ENCODE measurements around the gene TRIM73.
"Not testable (repeated sequence)": the region's sequence is repeated elsewhere in the genome, so short reads cannot be mapped to it uniquely, and the experiment has no call there.

Gene TRIM73

DNA sequence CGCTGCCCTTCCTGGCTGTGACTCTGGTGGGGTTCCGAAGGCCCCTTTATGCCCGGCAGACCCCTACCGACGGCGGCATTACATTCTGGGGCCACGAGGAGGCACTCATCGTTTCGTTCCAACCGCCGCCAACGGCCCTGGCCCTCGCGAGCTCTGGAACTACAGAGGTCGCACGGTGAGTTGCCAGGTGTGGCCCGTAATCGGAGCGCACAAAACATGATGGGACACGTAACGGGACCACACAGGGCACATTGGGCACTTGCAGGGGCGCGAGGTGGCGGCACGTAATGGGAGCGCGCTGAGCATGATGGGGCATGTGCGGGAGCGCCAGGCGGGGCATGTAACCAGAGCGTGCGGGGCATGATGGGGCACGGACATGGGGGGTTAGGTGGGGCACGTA, at the start of gene TRIM73:
TRIM73 (plus strand) TSS at position 301 of the 400 bp plus-strand sequence. CDS start 3,305 bp downstream, outside the sequence.
- DNase-seq (ENCODE audit: low spot score), result not testable (repeated sequence)

DNA sequence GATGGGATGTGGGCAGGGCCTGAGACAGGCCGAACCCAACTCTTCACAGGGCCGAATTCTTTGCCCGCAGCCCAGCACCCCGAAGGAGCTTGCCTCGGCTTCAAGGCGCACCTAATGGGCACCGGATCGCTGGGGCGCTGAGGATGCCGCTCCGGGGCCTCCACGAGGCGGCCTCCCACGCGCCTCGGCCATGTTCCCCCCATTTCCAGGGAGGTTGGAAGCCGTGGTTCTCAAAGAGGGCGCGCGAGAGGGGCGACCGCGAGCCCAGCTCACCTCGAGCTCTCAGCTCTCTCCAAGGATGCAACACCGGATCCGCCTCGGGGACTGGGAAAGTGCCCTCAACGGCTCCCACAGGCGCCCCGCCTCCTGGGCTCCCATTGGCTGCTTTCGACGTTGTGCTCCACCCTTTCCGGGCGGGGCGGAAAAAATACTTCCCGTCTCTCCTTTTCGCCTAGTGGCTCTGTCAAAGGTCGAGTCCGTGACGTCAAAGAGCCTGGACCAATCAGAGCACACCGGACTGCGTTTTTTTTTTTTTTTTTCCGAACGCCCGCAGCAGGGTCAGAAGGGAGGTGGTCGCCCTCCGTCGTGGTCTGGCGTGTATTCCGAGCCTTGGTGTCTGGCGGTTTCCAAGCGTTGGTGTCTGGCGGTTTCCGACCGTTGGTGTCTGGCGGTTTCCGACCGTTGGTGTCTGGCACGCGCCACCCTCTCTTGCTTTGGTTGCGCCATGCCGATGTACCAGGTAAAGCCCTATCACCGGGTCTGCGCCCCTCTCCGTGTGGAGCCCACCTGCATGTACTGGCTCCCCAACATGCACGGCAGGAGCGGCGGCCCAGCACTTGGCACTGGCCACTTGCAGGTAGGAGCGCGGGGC, 36.5 kb upstream of the TRIM73 start:
- peak; percentile 8 for DNase-seq (ENCODE audit: low spot score)

DNA sequence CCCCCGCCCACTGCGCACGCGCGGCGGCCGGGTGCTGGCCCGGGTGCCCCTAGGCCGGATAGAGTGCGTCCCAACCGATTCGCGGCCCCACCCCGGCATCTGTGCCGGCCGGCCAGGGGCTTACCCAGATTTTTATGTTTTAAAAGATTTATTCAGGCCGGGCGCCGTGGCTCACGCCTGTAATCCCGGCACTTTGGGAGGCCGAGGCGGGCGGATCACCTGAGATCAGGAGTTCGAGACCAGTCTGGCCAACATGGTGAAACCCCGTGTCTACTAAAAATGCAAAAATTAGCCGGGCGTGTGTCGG, 35.9 kb upstream of the TRIM73 start:
- not testable (repeated sequence) for DNase-seq (ENCODE audit: low spot score)

DNA sequence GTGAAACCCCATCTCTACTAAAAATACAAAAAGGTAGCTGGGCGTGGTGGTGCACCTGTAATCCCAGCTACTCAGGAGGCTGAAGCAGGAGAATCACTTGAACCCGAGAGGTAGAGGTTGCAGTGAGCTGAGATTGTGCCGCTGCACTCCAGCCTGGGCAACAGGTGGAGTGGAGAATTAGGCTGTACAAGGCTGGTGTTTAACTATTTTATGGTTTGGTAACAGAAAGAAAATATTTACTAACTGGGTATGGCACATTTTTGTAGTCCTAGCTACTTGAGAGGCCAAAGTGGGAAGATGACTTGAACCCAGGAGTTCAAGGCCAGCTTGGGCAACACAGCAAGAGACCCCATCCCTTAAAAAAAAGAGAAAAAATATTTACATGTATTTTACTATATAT, 31.4 kb upstream of the TRIM73 start:
- not testable (repeated sequence) for DNase-seq (ENCODE audit: low spot score)

DNA sequence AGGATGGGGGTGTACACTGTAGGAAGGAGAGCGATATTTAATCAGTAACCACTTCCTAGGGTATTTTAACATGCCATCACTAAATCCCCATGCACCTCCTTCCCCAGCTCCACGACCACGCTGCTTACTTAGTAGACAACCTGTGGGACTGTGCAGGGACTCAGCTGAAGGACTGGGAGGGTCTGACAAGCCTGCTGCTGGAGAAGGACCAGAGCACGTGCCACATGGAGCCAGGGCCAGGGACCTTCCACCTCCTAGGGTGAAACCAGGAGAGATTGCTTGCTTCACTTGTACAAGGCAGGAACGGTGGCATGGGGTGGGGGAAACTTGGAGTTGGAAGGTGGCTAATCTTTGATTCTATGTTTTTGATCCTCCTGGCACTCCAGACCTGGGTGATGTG, 28.8 kb upstream of the TRIM73 start:
- not testable (repeated sequence) for DNase-seq (ENCODE audit: low spot score)

DNA sequence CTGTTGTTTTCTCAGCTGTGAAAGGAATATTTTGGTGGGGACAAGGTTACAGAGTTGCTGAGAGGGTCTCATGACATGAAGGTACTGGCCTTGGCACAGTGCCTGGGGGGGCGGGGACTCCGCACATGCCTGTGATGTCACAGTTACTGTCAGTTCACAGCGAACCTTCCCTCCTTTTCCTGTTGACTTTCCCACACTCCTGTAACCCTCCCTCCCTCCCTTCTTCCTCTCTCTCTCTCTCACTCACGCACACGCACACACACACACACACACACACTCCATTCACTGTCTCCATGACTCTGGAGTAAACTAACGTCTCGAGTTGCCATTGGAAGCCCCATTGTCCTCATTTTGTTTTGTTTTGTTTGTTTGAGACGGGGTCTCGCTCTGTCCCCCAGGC, 28.1 kb upstream of the TRIM73 start:
- not testable (repeated sequence) for DNase-seq (ENCODE audit: low spot score)

DNA sequence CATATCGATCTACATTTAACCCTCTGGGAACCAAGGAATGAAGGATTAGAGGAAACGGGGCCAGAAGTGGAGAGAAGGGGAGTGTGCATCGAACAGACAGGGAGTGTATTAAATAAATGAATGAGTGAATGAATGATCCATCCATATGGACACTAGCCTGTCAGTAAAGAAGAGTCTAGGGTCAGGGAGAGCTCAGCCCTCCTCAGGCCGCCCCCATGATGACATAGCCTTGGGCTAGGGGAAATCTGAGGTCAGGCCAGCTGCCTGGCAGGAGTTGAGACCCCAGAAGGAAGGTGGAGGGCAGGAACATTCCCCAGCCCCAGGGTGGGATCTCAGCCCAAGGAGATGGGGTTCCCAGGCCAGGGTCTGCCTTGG, 21.3 kb upstream of the TRIM73 start:
- DNase-seq (ENCODE audit: low spot score), result not testable (repeated sequence)

DNA sequence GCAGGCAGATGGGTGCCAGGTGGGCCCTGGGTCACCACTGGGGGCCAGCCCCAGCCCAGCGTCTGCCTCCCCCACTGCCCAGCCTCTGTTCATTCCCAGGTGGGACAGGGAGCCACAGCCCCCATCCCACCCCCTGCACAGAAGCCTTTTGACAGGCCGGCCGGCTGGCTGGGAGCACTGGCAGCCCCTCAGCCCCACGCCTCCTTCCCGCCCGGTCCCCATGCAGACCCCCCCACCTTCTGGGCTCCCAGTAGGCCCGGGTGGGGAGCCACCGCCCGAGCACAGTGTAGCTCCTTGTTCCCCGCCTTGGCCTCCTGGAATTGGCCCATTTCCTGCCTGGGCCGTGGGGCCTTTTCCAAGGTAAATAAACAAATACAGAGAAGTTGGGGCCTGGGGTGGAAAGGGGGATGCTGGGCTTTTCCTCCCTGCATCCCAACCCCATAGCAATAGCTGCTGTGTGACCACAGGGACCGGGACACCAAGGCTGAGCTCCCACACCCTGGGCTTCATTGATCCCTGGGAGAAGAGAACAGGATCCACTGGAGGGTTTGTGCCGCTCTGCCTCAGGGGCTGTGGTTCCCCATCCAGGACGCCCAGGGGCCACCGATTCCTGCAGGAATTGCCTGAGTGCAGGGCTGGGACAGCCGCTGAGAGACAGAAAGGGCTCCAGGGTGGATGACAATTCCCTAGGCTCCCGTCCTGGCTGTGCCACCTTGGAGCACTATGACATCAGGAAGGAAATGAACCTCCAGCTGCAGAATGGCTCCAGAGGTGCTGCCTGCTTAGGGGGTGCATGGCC, 20.7 kb upstream of the TRIM73 start:
- not testable (repeated sequence) for DNase-seq (ENCODE audit: low spot score)

DNA sequence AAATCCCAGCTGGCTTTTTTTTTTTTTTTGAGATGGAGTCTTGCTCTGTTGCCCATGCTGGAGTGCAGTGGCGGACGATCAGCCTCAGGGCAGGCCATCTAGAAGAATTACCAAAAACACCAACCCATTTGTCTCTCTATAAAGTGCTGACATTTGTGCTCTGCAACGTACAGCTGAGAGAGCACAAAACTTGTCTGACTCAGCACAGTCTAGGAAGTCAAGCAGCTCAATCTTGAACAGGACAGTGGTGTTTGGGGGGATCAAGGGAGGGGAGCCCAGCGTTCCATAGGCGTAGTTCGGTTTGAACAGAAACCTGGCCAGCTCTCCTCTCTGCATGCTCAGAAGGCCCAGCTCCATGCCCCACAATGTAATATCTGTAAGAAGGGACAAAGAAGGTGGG, 2.2 kb upstream of the TRIM73 start:
- not testable (repeated sequence) for DNase-seq (ENCODE audit: low spot score)

DNA sequence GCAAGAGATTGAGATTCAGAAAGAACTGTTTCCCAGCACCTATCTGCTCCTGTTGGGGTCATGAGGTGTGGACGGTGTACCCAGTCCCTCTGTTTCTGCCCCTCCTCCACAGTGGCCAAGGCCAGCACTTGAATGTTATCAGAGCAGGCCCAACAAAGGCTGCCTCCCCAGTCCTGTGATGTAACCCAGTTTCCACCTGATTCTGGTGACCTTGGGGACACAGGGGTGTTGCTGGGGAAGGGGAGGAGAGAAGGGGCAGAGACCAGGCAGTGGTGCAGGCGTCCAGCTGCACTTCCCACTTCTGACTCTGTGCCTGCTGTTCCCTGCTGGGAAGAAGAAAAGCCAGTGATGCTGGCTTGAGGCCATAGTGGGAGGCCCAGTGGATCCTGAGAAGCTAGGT, 2.4 kb downstream of the TRIM73 start:
- DNase-seq (ENCODE audit: low spot score), result not testable (repeated sequence)

DNA sequence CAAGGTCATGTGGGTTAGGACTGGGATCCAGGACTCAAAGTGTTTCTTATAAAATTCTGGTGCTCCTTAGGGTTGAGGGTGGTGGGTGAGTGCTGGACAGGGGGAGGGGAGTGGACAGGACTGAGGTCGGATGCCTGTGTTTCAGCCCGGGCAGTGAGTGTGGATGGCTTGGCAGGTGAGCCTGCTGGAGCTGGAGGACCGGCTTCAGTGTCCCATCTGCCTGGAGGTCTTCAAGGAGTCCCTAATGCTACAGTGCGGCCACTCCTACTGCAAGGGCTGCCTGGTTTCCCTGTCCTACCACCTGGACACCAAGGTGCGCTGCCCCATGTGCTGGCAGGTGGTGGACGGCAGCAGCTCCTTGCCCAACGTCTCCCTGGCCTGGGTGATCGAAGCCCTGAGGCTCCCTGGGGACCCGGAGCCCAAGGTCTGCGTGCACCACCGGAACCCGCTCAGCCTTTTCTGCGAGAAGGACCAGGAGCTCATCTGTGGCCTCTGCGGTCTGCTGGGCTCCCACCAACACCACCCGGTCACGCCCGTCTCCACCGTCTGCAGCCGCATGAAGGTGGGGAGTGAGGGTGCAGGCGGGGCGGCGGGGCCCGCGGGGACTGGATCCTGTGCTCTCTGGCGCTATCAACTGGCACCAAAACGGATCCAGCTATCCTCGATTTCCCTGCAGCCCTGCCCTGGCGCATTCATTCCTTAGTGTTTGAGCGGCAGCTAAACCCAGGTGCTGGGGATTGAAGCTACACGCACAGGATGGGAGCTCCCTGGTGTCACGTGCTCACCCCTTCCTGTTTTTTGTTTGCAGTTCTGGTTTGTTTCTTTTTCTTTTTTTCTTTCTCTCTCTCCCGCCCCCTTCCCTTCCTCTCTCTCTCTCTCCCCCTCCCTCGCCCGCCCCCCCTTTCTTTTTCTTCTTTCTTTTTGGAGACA, 3.6 kb downstream of the TRIM73 start:
- not testable (repeated sequence) for DNase-seq (ENCODE audit: low spot score)

DNA sequence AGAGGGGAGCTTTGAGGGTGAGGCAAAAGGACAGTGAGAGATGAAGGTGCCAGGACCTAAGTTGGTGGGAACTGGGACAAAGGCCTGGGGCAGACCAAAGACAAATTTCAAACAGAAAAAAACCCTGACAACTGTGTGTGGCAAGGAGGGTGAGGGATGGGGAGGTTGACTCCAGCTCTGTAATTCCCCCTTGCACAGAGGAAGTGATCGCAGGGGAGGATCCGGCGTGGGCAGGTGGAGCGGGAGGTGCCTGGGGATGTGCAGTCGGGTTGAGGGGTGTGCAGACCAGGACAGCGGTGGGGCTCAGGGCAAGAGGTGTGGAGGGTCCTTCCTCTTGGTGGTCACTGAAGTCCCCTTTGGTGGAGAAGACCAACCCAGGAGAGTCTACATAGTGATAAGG, 5.1 kb downstream of the TRIM73 start:
- DNase-seq (ENCODE audit: low spot score), result not testable (repeated sequence)

DNA sequence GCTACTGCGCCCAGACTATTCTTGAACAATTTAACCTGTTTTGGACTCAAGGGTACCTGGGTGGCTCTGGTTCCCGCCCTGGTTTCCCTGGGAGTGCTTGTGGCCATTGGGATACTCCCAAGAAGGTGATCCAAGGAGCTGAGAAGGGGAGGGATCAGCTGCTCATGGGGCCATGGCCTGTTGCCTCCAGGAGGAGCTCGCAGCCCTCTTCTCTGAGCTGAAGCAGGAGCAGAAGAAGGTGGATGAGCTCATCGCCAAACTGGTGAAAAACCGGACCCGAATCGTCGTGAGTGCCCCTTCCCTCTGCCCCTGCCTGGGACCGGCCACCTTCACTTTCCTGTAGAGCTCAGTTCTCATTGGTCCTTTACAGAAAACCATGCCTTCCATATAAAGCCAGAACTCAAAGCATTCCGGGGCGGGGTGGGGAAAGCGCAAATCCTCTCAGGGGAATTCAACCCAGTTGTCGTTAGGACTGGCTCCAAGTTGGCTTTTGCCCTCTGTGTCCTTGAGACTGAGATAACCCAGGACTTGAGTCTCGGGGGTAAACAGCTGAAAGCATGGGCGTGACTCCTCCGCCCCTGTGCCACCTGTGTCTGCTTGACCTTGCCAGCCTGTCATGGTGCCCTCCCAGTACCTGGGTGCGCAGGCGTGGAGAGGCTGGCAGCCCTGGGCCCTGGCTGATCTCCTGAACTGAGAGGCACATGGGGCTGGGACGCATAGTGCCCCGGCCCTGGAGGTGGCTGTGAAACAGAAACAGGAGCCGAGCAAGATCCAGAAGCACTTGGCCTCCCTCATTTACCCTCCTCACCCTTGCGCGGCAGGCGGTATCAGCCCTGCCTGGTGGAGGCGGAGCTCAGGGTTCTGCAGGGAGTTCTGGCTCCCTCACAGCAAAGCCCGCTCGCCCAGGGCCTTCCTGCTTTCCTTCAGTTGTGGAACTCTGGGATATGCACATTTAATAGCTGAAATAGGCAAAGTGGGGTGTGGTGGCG, 8.3 kb downstream of the TRIM73 start:
- not testable (repeated sequence) for DNase-seq (ENCODE audit: low spot score)

DNA sequence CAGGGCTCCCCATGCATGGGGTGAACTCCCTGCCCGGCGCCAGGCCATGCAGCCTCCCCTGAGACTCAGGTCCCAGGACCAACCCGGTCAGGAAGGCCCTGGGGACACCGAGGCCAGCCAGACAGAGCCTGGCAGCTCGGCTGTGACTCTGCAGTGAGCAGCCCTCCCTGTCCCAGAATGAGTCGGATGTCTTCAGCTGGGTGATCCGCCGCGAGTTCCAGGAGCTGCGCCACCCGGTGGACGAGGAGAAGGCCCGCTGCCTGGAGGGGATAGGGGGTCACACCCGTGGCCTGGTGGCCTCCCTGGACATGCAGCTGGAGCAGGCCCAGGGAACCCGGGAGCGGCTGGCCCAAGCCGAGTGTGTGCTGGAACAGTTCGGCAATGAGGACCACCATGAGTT, 9.2 kb downstream of the TRIM73 start:
- DNase-seq (ENCODE audit: low spot score), result not testable (repeated sequence)

DNA sequence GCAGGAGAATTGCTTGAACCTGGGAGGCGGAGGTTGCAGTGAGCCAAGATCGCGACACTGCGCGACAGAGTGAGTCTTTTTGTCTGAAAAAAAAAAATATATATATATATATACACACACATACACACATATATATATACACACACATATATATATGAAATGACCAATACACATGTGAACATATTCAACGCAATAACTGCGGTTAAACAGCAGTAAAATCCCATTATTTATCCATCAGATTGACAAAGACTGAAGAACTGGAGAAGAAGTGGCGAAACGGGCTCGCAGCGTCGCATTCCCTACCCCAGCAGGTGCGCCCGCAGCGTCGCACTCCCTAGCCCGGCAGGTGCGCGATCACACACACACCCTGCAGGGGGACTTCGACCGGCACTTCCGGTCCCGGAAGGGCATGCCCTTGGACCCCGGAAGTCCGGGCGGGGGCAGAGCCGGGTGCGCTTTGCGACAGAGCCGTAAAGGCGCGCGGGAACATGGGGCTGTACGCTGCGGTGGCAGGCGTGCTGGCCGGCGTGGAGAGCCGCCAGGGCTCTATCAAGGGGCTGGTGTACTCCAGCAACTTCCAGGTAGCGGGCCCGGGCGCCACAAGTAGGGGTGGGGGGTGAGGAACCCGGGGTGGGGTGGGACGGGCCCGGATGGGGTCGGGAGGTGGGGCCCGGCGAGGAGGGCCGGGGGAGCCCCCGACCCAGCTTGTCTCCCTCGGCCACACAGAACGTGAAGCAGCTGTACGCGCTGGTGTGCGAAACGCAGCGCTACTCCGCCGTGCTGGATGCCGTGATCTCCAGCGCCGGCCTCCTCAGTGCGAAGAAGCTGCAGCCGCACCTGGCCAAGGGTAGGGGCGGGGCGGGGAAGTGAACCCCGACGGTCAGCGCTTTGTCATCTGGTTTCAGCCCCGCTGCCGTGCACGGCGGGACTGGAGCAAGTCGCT, 14.7 kb downstream of the TRIM73 start:
- DNase-seq (ENCODE audit: low spot score), result not testable (repeated sequence)

DNA sequence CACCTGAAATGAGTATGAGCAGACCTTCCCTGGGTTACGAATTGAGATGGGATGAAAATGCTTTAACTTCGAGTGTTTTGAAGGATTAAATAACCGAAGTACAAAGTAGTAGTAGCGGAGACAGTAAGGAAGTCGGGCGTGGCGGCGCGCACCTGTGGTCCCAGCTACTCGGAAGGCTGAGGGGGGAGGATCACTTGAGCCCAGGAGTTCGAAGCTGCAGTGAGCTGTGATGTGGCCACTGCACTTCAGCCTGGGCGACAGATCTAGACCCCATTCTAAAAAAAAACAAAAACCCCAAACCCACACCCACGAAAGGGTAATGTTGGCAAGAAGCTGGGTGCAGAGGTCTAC, 15.4 kb downstream of the TRIM73 start:
- DNase-seq (ENCODE audit: low spot score), result not testable (repeated sequence)

DNA sequence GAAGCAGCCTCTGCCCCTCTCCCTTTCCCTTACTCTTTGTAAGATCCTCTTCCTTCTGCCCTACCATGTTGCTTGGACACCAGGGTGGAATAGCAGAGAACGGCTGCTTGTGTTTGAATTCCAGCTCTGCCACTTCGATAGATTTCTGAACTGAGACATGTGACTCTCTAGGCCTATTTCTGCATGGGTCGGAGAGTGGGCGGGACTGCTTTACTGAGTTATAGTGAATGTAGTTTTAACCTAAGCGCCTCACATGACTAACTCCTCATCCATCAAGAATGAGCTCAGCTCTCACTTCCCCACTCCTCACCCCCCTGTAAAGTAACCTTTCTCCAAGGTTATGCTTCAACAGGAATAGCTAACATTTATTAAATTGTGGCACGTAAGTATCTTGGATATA, 18.8 kb downstream of the TRIM73 start:
- not testable (repeated sequence) for DNase-seq (ENCODE audit: low spot score)

DNA sequence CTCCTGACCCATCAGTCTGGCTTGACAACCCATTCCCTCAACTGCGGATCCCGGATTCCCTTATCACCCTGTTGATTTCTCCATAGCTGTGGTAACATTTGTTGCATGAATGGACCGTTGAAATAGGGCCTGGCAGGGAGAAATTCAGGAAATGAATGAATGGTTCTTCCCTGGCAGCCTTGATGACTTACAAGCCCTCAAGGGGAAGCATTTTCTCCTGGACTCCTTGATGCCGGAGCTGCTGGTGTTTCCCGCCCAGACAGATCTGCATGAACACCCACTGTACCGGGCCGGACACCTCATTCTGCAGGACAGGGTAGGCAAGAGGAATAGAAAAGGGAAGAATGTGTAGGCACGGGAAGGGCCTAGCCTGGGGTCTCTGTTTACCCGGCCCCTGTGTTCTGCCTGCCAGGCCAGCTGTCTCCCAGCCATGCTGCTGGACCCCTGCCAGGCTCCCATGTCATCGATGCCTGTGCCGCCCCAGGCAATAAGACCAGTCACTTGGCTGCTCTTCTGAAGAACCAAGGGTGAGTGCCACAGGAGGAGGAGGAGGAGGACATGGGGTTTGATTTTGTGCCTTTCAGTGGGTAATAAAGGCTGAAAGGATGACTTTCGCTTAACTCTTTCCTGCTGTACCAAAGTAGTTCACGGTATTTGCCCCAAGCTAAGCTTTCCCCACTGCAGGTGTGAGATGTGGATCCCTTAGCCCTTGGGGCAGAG, 19.4 kb downstream of the TRIM73 start:
- not testable (repeated sequence) for DNase-seq (ENCODE audit: low spot score)

DNA sequence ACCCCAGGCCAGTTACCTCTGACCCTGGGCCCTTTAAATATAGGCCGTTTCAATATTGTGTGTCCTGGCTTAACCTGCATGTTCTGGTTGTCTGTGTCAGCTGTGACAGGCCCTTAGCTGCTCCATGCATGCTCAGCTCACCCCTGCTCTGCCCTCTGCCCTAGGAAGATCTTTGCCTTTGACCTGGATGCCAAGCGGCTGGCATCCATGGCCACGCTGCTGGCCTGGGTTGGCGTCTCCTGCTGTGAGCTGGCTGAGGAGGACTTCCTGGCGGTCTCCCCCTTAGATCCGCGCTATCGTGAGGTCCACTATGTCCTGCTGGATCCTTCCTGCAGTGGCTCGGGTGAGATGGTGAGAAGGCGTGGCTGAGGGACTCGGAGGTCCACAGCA, 20.0 kb downstream of the TRIM73 start:
- DNase-seq (ENCODE audit: low spot score), result not testable (repeated sequence)

Measured in CD4-positive, alpha-beta T cell treated with Interleukin-2 at 100 ng/mL for 4 hours (primary cell).